HCT116 (cell line): Measurements from ENCODE around the gene RCVRN. TPM values are rescaled to one million over a fixed set of nuclear protein-coding genes. Genes with fewer than 3 reads are reported as not detected.

ENCODE experiments used
- ATAC-seq: fragments of 200-7000 bp; cut with Tn5 transposase; 2 replicates; pipeline ENCODE4 v1.9.1; 2020; ENCODE audit warnings: mild to moderate bottlenecking, moderate library complexity
- BruUV-seq: library from RNA; stranded (reverse); fragments of 400-500 nt; replicated peaks from 2 replicates; lab custom pipeline; 2021; lab: Mats Ljungman, UMichigan
- CTCF ChIA-PET: fragments of 300-600 bp; sonication (Branson Sonifier 250); formaldehyde crosslinking; loops from one replicate; lab custom pipeline; 2021; ENCODE audit warnings: antibody characterized with exemption; lab: Charles Lee
- POLR2A ChIA-PET: fragments of 300-600, 350-600 bp; sonication (Branson Sonifier 250); formaldehyde crosslinking; loops from one replicate; lab custom pipeline; 2021; ENCODE audit warnings: antibody characterized with exemption; lab: Charles Lee
- RAD21 ChIA-PET, 2 experiments: fragments of 300-600 bp; sonication (Branson Sonifier 250); formaldehyde crosslinking; loops; one replicate each; lab custom pipeline; 2023; ENCODE audit warnings: low total read pairs in 2 of 2; ENCODE audit not compliant: uncharacterized antibody in 2 of 2, unreplicated experiment in 2 of 2, low non-redundant PET in 1 of 2; lab: Charles Lee
- DNase-seq: peaks from one replicate; pipeline ENCODE4 v3.0.0-alpha.2; 2010; ENCODE audit warnings: low read depth, low spot score
- H2AFZ ChIP-seq: fragments of 200-600 bp; shearing (Covaris generic), sonication (generic); 2 replicates; pipeline ENCODE4 v1.6.1; 2017; ENCODE audit warnings: low read depth, mixed run types, mixed read lengths, antibody characterized with exemption, low read length; ENCODE audit not compliant: poor library complexity, severe bottlenecking
- H3K27ac ChIP-seq: 2 replicates; pipeline ENCODE4 v1.5.1; 2012; ENCODE audit warnings: low read depth, low read length
- H3K27me3 ChIP-seq: fragments of 200-600 bp; sonication (generic); 2 replicates; pipeline ENCODE4 v1.6.1; 2016; ENCODE audit warnings: mixed run types, low read length, mixed read lengths; ENCODE audit not compliant: insufficient read depth
- H3K36me3 ChIP-seq, 2 experiments: fragments of 200-500 bp in 1 of 2; fragments of 200-600 bp in 1 of 2; sonication (Bioruptor generic) in 1 of 2; sonication (generic) in 1 of 2; 2 replicates each; pipeline versions ENCODE4 v1.5.1 to v1.6.1; 2014 to 2016; ENCODE audit warnings: low read length in 2 of 2, inconsistent platforms in 1 of 2, mixed read lengths in 1 of 2, mixed run types in 1 of 2; ENCODE audit not compliant: insufficient read depth in 2 of 2, control insufficient read depth in 1 of 2
- H3K4me1 ChIP-seq, 2 experiments: fragments of 200-600 bp in 1 of 2; sonication (generic) in 1 of 2; 2 replicates each; pipeline versions ENCODE4 v1.5.1 to v1.6.1; 2012 to 2017; ENCODE audit warnings: low read length in 2 of 2, inconsistent platforms in 1 of 2, mild to moderate bottlenecking in 1 of 2, mixed read lengths in 1 of 2, mixed run types in 1 of 2, moderate library complexity in 1 of 2; ENCODE audit not compliant: insufficient read depth in 2 of 2, control insufficient read depth in 1 of 2
- H3K4me2 ChIP-seq: fragments of 200-600 bp; sonication (generic); 2 replicates; pipeline ENCODE4 v1.6.1; 2017; ENCODE audit warnings: mixed run types, low read length, mixed read lengths
- H3K4me3 ChIP-seq, 2 experiments: fragments of 200-600 bp in 1 of 2; sonication (generic) in 1 of 2; replicated peaks in 1 of 2; 2 replicates each; pipeline ENCODE4 v1.5.1; 2011 to 2016; ENCODE audit warnings: low read length in 2 of 2, control low read depth in 1 of 2, low read depth in 1 of 2, mild to moderate bottlenecking in 1 of 2, mixed read lengths in 1 of 2, mixed run types in 1 of 2
- H3K79me2 ChIP-seq: fragments of 200-600 bp; sonication (generic); 2 replicates; pipeline ENCODE4 v1.6.1; 2017; ENCODE audit warnings: mild to moderate bottlenecking, mixed run types, low read length, moderate library complexity, mixed read lengths; ENCODE audit not compliant: insufficient read depth
- H3K9ac ChIP-seq: fragments of 200-600 bp; sonication (generic); 2 replicates; pipeline ENCODE4 v1.6.1; 2016; ENCODE audit warnings: low read length, mixed read lengths
- H3K9me2 ChIP-seq: fragments of 200-600 bp; sonication (generic), shearing (Covaris generic); 2 replicates; pipeline ENCODE4 v1.6.1; 2017; ENCODE audit warnings: mixed run types, mild to moderate bottlenecking, moderate library complexity; ENCODE audit not compliant: insufficient read depth
- H3K9me3 ChIP-seq, 2 experiments: fragments of 200-500 bp in 1 of 2; fragments of 200-600 bp in 1 of 2; sonication (Bioruptor generic) in 1 of 2; sonication (generic) in 1 of 2; 2 replicates each; pipeline ENCODE4 v1.6.1; 2014 to 2017; ENCODE audit warnings: low read length in 2 of 2, mixed read lengths in 2 of 2, inconsistent platforms in 1 of 2, low read depth in 1 of 2, mild to moderate bottlenecking in 1 of 2, mixed run types in 1 of 2, moderate library complexity in 1 of 2; ENCODE audit not compliant: control insufficient read depth in 1 of 2, insufficient read depth in 1 of 2
- H4K20me1 ChIP-seq: fragments of 200-600 bp; sonication (generic), shearing (Covaris generic); 2 replicates; pipeline ENCODE4 v1.6.1; 2017; ENCODE audit warnings: mixed run types, mild to moderate bottlenecking, moderate library complexity; ENCODE audit not compliant: insufficient read depth
- CTCF ChIP-seq, 3 experiments: fragments of 200-600 bp in 1 of 3; sonication (generic) in 1 of 3; IDR thresholded peaks in 2 of 3; conservative IDR thresholded peaks in 1 of 3; 2 replicates each; pipeline ENCODE4 v1.5.1; 2012 to 2017; ENCODE audit warnings: low read depth in 2 of 3, low read length in 2 of 3, antibody characterized with exemption in 1 of 3, borderline replicate concordance in 1 of 3, control low read depth in 1 of 3, mild to moderate bottlenecking in 1 of 3, mixed read lengths in 1 of 3, mixed run types in 1 of 3, moderate library complexity in 1 of 3; ENCODE audit not compliant: insufficient read depth in 1 of 3
- EGR1 ChIP-seq: IDR thresholded peaks from 2 replicates; pipeline ENCODE4 v1.6.1; 2012; ENCODE audit warnings: low read depth
- ELF1 ChIP-seq: IDR thresholded peaks from 2 replicates; pipeline ENCODE4 v1.6.1; 2012; ENCODE audit warnings: low read depth, borderline replicate concordance
- EZH2 ChIP-seq: fragments of 200-600 bp; sonication (generic); IDR thresholded peaks from 2 replicates; pipeline ENCODE4 v1.6.1; 2017; ENCODE audit warnings: antibody characterized with exemption, mixed run types
- FOSL1 ChIP-seq: IDR thresholded peaks from 2 replicates; pipeline ENCODE4 v1.6.1; 2012; ENCODE audit warnings: low read depth
- RAD21 ChIP-seq: IDR thresholded peaks from 2 replicates; pipeline ENCODE4 v1.6.1; 2012; ENCODE audit warnings: low read depth, mild to moderate bottlenecking
- SP1 ChIP-seq: IDR thresholded peaks from 2 replicates; pipeline ENCODE4 v1.6.1; 2012; ENCODE audit warnings: low read depth
- ZFX ChIP-seq: fragments of 450-650 bp; IDR thresholded peaks from 2 replicates; pipeline ENCODE4 v1.6.1; 2017
- intact Hi-C: fragments of 100-400 bp; cut with micrococcal nuclease; formaldehyde crosslinking; loops from 2 replicates; pipeline ENCODE4 v1.10.0; 2022
- total RNA-seq: library from RNA; stranded (reverse); gene quantifications from one replicate; pipeline ENCODE4 v1.2.1, GENCODE V29; 2021; ENCODE audit not compliant: unreplicated experiment

The RCVRN gene
- total RNA-seq, 1 experiment from 2014 or later, result not detected

GRCh38 chr17:9941305-9941704, 36.2 kb upstream of the RCVRN start:
- Histone ChIP-seq H3K36me3 (no peaks in the 10 kb centered on the region), H3K27me3 (no peaks in the 10 kb centered on the region), H3K9me2 (no peaks in the 10 kb centered on the region), H3K27ac (no peak overlapping the region), H3K4me1 (no peaks in the 10 kb centered on the region), H3K9ac (no peak overlapping the region), H3K79me2 (no peaks in the 10 kb centered on the region), H2AFZ (no peak overlapping the region), H4K20me1 (no peaks in the 10 kb centered on the region), H3K4me2 (no peak overlapping the region), H3K9me3 (no peaks in the 10 kb centered on the region), H3K4me3 (no peak overlapping the region)
- no peak for ATAC-seq
- intact Hi-C loops, result no loop called here
- no peak for DNase-seq
- TF ChIP-seq RAD21 (no peak), ELF1 (no peak), SP1 (no peak)
- ChIA-PET RAD21 (no interaction called here), CTCF (interaction anchor here (1.4 kb wide), 1 partner anchor 17 kb away, joined by 4 read pairs; no protein-coding TSS in a partner anchor), POLR2A (no interaction called here)
- no TSS peak for BruUV-seq

GRCh38 chr17:9940841-9941240, 35.8 kb upstream of the RCVRN start:
- TF ChIP-seq CTCF (IDR thresholded peaks at IDR 0.05 in 2 of 3, conservative IDR thresholded peaks at IDR 0.05 in 1 of 3; ENCODE audit: borderline replicate concordance in 1 of 3, insufficient read depth in 1 of 3, low read depth in 2 of 3, low read length in 2 of 3) (no peak), ELF1 (no peak), EGR1 (no peak), ZFX (no peak), EZH2 (no peak), FOSL1 (no peak)
- Histone ChIP-seq H3K36me3 (no peaks in the 10 kb centered on the region), H2AFZ (no peak overlapping the region), H3K27ac (no peak overlapping the region), H3K9ac (no peak overlapping the region), H3K9me2 (no peaks in the 10 kb centered on the region), H3K27me3 (no peaks in the 10 kb centered on the region), H3K79me2 (no peaks in the 10 kb centered on the region), H3K4me1 (no peaks in the 10 kb centered on the region), H4K20me1 (no peaks in the 10 kb centered on the region), H3K4me2 (no peak overlapping the region), H3K4me3 (no peak overlapping the region), H3K9me3 (no peaks in the 10 kb centered on the region)
- DNase-seq, result no peak
- no TSS peak for BruUV-seq
- CTCF ChIA-PET, result interaction anchor here (1.2 to 1.4 kb wide), 2 partner anchors 12 to 16 kb away, joined by 3 to 4 read pairs; no protein-coding TSS in a partner anchor
- intact Hi-C loops, result no loop called here
- ATAC-seq, result no peak
- RAD21 ChIA-PET, result no interaction called here
- POLR2A ChIA-PET, result no interaction called here
